ENCODE measurements around the gene LHFPL3. TPM values are rescaled to one million over a fixed set of nuclear protein-coding genes. Genes with fewer than 3 reads are reported as not detected.

The LHFPL3 gene
- total RNA-seq, 1 experiment from 2014 or later: 0.83 TPM

GRCh38 chr7:104371980-104372357 is 43.6 kb downstream of the LHFPL3 start (continued):
- TF ChIP-seq, protein P1, sequence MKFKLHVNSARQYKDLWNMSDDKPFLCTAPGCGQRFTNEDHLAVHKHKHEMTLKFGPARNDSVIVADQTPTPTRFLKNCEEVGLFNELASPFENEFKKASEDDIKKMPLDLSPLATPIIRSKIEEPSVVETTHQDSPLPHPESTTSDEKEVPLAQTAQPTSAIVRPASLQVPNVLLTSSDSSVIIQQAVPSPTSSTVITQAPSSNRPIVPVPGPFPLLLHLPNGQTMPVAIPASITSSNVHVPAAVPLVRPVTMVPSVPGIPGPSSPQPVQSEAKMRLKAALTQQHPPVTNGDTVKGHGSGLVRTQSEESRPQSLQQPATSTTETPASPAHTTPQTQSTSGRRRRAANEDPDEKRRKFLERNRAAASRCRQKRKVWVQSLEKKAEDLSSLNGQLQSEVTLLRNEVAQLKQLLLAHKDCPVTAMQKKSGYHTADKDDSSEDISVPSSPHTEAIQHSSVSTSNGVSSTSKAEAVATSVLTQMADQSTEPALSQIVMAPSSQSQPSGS (CRISPR knock-in tag; IDR thresholded peaks at IDR 0.05; ENCODE audit: borderline replicate concordance, low read depth): no peak
- no peak for TF ChIP-seq RELA (CRISPR knock-in tag; IDR thresholded peaks at IDR 0.05; ENCODE audit: borderline replicate concordance)
- TF ChIP-seq GTF2I (CRISPR knock-in tag; conservative IDR thresholded peaks at IDR 0.05): no peak
- no peak for TF ChIP-seq ZNF232 (CRISPR knock-in tag; IDR thresholded peaks at IDR 0.05)
- no peak for TF ChIP-seq NFATC4 (CRISPR knock-in tag; IDR thresholded peaks at IDR 0.05)
- no peak for TF ChIP-seq ZNF317 (CRISPR knock-in tag; IDR thresholded peaks at IDR 0.05; ENCODE audit: borderline replicate concordance, low read depth)
- no peak for TF ChIP-seq ZNF425 (CRISPR knock-in tag; conservative IDR thresholded peaks at IDR 0.05)
- TF ChIP-seq RORB (CRISPR knock-in tag; IDR thresholded peaks at IDR 0.05): no peak
- no peak for TF ChIP-seq HMGXB4 (CRISPR knock-in tag; IDR thresholded peaks at IDR 0.05)
- no peak for TF ChIP-seq GRHL2 (CRISPR knock-in tag; IDR thresholded peaks at IDR 0.05; ENCODE audit: insufficient replicate concordance, severe bottlenecking)
- no peak for TF ChIP-seq GABPB1 (CRISPR knock-in tag; IDR thresholded peaks at IDR 0.05)
- TF ChIP-seq, protein P2, sequence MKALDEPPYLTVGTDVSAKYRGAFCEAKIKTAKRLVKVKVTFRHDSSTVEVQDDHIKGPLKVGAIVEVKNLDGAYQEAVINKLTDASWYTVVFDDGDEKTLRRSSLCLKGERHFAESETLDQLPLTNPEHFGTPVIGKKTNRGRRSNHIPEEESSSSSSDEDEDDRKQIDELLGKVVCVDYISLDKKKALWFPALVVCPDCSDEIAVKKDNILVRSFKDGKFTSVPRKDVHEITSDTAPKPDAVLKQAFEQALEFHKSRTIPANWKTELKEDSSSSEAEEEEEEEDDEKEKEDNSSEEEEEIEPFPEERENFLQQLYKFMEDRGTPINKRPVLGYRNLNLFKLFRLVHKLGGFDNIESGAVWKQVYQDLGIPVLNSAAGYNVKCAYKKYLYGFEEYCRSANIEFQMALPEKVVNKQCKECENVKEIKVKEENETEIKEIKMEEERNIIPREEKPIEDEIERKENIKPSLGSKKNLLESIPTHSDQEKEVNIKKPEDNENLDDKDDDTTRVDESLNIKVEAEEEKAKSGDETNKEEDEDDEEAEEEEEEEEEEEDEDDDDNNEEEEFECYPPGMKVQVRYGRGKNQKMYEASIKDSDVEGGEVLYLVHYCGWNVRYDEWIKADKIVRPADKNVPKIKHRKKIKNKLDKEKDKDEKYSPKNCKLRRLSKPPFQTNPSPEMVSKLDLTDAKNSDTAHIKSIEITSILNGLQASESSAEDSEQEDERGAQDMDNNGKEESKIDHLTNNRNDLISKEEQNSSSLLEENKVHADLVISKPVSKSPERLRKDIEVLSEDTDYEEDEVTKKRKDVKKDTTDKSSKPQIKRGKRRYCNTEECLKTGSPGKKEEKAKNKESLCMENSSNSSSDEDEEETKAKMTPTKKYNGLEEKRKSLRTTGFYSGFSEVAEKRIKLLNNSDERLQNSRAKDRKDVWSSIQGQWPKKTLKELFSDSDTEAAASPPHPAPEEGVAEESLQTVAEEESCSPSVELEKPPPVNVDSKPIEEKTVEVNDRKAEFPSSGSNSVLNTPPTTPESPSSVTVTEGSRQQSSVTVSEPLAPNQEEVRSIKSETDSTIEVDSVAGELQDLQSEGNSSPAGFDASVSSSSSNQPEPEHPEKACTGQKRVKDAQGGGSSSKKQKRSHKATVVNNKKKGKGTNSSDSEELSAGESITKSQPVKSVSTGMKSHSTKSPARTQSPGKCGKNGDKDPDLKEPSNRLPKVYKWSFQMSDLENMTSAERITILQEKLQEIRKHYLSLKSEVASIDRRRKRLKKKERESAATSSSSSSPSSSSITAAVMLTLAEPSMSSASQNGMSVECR (CRISPR knock-in tag; IDR thresholded peaks at IDR 0.05; ENCODE audit: borderline replicate concordance): no peak

DNA sequence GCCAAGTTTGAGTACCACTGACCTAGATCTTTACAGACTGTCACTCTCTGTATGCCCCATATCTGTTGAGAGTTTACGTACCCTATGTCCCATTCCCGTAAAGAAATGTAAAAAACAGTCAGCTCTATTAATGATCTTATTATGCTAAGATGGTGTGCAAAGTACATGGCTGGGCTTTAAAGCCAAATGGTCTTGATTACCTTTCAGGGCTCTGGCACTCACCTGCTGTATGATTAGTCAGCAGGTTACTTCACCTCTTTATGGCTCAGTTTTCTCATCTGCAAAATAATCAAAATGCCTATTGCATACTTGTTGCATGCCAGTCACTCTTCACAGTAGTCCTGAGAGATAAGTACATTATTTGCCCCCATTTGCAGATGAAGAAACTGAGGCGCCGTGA is 54.2 kb downstream of the LHFPL3 start:
- no peak overlapping the region for H3K27ac Mint-ChIP-seq
- H3K27me3 Mint-ChIP-seq (ENCODE audit: low read depth): peaks cover 3% of the 10 kb centered on the region; the same call in 1 of the 2 replicates
- peaks cover 23% of the 10 kb centered on the region for H3K4me1 Mint-ChIP-seq
- no peak overlapping the region for H3K4me3 Mint-ChIP-seq
- TF ChIP-seq AFF4 (CRISPR knock-in tag; IDR thresholded peaks at IDR 0.05; ENCODE audit: borderline replicate concordance) (no peak), MLX (CRISPR knock-in tag; IDR thresholded peaks at IDR 0.05) (no peak)
- CTCF ChIA-PET: interaction anchor here (1.0 kb wide), 1 partner anchor 466 kb away, joined by 4 read pairs; no protein-coding TSS in a partner anchor
- ATAC-seq (no peak), DNase-seq (ENCODE audit: low spot score) (no peak)
- peaks cover 19% of the 10 kb centered on the region for H3K9me3 Mint-ChIP-seq
- POLR2A ChIA-PET: no interaction called here
- peaks cover 17% of the 10 kb centered on the region for H3K36me3 Mint-ChIP-seq

All from WTC11 (cell line).